KG1 (cell line): ENCODE data around the gene HMOX2.

Experiments
- DNase-seq: peaks from one replicate; lab custom pipeline; 2025; lab: John Stamatoyannopoulos, UW

Gene HMOX2

DNA sequence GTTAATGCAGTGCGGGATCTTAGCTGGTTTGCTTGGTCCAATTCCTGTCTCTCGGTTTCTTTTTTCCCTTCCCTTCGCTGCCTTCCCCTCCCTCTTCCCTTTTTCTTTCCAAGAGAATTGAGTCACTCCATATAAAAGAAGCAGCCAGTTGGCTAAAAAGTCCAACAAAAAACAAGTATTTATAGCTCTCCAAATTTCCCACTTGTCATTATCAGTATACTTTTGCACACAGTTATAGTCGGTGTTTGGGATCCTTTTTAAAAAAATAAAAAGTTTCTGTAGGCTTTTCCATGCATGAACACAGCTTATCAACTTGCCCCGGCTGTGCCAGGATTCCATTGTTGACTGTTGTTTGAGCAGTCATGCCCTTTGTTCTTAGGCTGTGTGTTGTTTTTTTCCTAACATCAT is 24.9 kb downstream of the HMOX2 start:
- DNase-seq: no peak

DNA sequence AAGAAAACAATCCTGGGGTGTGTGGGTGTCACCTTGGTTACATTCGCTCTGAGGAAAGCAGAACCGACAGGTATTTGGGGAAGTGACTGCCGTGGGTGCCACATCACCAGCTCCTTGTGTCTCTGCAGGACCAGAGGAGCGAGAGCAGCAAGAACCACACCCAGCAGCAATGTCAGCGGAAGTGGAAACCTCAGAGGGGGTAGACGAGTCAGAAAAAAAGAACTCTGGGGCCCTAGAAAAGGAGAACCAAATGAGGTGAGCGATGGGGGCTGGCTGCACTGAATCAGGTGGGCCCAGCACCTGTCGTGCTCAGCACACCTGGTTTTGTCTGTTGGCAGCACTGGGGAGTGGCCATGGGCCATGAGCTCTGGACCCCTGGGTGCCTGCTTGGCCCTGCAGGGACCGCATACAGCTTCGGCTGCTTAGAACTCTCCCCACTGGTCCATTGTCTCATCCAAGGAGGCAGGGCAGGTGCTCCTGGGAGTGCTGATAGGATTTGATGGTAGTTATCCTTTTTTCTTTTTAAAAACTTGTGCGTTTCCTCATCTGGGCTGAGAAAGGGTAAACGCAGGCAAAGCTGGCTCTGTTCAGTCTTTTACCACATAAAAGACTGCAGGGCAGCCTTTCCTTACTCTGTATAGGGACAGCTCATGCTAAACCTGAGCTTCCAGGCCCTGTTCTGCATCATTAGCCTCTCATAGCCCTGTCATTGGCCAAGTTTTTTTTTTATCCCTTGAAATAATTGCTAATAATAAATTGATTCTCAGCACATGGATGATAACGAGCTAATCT is 29.4 kb downstream of the HMOX2 start:
- peak; percentile 73 for DNase-seq

DNA sequence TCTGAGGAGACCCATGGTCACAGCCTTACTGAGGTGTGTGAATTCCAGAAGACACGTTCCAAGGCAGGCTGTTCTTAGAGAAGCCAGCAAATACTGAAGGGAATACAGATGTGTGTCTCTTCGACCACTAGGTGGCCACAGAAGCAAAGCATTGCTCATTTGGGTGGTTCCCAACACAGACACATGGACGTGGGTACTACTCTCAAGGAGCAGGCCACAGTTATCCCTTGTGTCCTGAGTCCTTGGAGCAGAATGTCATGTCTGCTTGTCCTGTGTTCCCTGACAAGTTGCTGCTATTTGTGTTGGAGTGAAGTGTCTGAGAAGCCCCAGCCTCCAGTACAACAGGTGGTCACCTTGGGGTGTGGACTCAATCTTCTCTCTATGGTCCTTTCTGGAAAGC is 30.3 kb downstream of the HMOX2 start:
- DNase-seq: peak; percentile 70

DNA sequence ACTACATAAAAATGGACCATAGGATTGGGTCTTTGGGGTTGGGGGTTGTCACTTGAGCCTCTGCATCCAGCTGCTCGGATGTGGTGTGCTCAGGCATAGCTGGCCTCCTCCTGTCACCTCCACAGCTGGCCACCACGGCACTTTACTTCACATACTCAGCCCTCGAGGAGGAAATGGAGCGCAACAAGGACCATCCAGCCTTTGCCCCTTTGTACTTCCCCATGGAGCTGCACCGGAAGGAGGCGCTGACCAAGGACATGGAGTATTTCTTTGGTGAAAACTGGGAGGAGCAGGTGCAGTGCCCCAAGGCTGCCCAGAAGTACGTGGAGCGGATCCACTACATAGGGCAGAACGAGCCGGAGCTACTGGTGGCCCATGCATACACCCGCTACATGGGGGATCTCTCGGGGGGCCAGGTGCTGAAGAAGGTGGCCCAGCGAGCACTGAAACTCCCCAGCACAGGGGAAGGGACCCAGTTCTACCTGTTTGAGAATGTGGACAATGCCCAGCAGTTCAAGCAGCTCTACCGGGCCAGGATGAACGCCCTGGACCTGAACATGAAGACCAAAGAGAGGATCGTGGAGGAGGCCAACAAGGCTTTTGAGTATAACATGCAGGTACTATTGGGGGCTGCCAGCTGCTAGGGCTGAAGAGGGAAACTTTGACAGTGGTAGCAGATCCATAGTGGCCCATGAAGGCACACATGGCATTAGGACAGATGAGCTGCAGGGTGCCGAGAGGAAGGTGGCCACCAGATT is 31.6 kb downstream of the HMOX2 start:
- DNase-seq: no peak

DNA sequence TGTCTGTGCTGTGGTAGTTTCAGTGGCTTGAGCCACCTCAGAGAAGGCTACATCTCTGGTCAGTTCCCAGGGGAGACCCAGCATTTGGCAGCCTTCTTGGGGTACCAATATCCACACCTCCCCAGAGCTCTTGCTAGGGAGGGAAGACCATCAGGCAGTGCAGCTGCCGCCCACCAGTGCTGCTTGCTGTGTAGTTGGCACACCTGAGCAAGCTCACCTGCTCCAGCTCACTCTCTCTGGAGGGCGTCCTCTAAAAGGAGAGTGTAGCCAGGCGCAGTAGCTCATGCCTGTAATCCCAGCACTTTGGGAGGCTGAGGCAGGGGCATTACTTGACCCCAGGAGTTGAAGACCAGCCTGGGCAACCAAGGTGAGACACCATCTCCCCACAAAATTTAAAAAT is 32.6 kb downstream of the HMOX2 start:
- no peak for DNase-seq

DNA sequence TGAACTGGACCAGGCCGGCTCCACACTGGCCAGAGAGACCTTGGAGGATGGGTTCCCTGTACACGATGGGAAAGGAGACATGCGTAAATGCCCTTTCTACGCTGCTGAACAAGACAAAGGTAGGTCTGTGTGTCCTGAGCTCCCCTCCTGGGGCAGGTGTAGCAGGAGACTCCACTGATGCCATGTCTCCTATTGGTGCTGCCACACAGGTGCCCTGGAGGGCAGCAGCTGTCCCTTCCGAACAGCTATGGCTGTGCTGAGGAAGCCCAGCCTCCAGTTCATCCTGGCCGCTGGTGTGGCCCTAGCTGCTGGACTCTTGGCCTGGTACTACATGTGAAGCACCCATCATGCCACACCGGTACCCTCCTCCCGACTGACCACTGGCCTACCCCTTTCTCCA is 33.2 kb downstream of the HMOX2 start:
- no peak for DNase-seq

DNA sequence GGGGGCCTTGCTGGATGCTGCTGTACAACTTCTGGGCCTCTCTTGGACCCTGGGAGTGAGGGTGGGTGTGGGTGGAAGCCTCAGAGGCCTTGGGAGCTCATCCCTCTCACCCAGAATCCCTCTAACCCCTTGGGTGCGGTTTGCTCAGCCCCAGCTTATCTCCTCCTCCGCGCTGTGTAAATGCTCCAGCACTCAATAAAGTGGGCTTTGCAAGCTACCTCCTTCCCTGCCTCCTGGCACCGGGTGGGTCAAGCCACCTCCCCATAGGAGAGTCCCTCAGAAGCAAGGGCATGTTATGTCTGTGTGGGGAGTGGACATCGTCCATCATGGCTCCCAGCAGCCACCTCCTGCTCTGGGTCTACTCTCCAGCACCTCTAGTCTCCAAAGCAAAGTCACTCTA is 33.9 kb downstream of the HMOX2 start:
- no peak for DNase-seq

DNA sequence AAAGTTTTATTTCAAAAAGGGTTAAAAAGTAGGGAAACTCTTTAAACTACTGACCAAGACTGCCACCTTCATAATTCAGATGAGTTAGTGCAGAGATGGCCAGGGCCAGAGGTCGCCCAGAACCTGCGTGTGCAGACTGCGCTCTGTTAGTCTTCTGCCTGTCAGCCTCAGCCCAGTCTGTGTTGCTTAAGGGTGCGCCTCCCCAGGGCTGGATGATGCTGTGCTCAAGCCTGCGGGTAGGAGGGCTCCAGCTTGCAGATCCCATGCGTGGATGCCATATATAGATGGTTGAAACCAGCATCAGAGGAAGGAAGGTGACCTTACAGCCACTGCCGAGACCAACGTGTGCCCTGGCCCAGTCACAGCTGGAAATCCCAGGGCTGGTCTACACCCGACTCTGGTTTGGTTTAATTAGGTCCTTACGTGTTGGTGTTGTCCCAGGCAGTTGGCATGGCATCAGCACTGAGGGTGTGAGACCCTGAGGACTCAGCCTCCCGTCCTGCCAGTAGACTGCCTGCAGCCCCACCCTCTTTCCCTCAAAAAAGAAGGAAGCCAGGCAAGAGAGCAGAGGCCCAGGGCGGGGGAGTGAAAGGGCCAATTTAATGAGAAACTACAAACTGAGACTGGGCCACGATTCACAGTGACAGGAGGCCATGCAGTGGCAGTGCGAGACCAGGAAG is 34.7 kb downstream of the HMOX2 start:
- no peak for DNase-seq

DNA sequence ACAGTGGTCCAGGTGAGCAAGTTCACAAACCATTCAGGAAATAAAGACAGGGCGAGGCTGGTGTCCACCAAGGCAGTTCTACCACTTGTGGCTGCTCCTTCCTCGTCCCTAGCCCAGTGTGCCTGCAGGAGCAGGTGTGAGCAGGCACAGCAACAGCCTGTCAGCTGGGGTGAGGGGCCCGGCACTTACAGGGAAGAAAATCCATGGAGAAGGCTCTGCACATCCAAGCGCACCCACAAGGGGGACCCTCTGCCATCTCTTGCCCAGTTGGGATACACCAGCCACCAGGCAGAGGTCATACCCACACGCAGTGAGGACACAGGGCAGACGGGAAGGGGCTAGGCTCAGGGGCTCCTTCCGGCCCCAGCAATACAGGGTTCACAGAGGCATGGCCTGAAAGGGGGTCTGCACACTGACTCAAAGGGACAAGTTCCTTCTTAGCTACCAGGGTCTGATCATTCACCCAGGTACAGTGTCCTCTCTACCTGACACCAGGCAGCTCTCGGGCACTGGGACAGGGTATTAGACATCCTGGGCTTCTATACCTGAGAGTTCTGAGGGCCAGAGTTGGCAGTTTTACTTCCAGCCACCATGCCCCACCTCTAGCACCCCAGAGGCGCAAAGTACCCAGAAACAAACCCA is 35.4 kb downstream of the HMOX2 start:
- no peak for DNase-seq

DNA sequence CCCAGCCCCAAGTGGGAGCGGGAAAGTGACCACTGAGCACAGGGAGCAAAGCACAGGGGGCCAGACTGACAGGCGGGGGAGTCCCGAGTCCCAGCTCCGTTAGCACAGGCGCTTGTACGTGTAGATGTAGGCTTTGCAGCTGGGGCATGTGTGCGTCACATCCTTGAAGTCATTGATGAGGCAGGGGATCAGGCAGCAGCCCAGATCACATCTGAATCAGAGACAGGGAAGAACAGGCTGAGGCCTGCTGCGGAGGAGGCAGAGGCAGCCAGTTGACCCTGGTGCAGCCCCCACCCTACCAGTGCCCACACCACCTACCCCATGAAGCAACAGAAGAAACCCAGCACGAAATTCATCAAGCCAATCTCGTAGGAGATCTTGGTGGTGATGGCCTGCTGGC is 36.3 kb downstream of the HMOX2 start:
- no peak for DNase-seq

DNA sequence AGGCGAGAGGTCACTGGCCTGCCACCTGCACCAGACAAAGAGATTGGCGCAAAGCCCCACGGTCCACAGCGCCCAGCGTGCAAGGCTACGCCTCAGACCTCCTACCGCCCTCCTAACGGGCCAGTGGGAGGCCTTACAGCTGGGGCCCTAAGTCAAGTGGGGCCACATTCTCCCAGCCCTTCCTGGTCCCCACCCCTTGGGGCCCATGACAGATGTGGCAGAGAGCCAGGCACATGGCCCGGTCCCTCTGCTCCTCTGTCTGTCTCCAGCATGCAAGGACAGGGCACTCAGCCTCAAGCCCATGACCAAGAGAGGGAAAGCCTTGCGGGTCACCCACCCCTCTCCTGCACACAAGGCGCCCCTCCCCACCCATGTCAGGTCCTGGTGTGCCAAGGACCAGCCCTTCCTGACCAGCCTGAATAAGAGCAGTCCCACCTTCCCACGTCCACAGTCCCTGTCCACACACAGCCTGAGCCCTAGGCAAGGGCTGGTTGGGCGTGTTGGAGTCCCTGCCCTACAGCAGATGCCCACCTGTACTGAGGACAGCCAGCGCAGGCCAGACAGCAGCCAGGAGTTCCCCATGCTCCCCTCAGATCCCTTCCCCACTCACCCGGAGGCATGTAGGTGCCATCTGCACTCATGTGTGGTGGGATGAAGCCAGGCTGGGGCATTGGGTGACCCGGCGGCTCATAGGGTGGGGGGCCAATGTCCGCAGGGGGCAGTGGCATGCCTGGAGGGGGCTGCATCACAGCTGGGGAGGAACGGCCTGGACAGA is 37.1 kb downstream of the HMOX2 start:
- no peak for DNase-seq

DNA sequence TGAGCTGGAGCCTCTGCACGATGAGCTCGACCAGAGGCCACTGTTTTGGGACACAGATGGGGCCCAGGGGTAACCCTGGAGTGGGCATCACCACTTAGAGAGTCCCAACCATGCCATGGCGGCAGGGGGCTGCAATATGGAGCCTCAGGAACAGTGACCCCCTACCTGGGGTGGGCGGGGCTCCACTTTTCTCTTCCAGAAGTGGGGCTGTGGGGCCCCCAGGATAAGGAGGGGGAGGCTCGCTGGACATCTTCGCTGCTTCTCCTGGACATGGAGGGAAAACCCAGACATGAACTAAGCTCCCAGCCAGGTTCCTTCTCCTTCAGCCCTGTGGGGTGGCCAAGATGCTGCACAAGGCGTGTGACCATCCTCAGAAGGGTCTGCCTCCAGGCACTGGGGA is 37.7 kb downstream of the HMOX2 start:
- no peak for DNase-seq

DNA sequence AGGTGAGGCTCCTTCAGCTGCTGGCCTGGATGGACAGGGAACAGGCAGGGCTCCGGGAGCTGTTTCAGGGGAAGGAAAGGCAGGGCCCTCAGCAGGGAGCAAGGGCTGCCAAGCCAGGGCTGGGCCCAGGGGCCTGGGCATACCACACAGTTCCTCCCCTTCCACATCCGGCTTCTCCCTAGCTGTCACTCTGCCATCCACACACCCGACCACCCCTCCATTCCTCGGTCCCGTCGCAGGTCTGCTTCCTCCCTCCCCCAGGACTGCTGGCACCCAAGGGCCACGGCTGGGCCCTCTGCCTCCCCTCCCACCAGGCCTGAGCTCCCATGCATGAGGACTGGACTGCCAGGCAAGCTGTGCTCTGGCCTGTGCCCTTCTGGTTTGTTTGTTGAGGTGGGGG is 38.4 kb downstream of the HMOX2 start:
- DNase-seq: no peak

DNA sequence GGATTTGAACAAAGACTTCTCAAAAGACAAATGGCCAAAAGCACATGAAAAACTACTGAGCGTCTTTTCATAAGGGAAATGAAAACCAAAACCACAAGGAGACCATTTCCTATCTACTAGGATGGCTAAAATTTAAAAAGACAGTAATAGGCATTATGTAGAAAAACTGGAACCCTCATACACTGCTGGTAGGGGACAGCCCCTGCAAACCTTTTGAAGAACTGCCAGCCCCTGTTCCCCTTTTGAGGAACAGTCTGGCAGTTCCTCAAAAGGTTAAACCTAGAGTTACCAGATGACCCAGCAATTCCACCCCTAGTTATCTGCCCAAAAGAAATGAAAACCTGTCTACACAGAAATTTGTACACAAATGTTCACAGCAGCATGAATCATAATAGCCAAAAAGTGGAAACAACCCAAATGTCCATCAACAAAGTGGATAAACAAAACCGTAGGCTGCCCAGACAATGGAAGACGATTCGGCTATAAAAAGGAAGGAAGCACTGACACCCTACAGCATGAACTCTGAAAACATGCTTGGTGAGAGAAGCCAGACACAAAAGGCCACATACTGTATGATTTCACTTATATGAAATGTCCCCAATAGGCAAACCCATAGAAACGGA is 39.5 kb downstream of the HMOX2 start:
- DNase-seq: peak; percentile 74

DNA sequence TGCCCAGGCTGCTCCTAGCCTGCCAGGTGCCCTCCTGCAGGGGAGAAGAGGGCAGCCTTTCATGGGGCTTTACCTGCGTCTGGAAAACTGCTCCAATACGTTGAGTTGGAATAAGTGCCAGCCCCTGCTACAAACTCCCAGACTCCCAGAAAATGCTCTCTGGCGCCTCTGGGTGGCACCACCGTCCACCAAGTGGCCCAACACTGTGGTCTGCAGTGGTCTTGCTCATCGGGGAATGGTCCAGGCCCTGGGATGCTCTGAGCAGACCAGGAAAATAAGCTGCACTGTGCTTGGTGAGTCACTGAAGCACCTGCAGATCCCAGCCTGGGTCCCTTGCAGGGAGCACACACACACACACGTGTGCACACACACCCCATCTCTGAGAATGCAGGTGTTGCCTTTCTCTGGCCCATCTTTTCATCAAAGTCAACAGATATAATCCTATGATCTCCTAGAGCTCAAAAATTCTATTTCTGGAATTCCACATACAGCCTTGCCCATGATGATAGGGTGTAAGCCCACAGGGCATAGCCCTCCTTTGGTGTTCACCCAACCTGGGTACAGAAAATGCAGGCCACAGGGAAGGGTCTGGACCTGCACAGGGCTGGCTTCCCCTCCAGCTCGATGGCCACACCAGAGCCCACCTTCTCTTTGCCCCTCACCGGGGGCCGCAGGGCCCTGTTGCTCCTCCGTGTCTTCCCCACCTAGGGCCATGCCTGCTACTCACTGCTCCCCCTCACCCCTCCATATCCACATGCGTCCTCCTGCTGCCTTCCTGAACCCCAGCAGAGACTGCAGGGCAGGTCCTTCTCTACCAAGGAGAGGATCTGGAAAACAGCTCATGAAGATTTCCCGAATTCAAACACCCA is 41.8 kb downstream of the HMOX2 start:
- peak; percentile 18 for DNase-seq

DNA sequence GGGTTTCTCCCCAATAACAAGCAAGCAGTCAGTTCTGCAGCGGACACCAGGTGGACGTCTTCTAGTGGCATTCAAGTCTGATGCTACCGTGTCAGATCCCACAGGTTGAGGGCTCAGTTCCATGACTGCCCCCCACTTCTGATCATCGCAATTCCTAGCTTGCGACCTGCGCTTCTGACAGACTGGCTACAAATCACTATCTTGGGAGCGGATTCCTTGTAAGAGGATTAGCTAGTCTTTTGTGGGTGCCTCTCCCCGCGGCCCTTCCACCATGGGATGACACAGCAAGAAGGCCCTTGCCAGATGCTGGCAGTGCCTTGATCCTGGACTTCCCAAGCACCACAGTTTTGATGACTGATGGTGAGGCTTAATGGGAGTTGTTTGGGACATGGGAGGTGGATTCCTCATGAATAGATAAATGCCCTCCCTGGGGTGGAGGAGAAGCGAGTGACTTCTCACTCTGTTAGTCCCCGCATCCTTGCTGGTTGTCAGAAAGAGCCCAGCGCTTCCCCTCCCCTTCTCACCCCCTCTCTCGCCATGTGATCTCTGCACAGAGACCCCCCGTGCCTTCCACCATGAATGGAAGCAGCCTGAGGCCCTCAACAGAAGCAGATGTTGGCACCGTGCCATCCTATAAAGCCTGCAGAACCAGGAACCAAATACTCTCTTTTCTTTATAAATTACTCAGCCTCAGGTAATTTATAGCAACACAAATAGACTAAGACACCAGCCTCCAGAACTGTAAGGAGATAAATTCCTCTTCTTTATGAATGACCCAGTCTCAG is 43.3 kb downstream of the HMOX2 start:
- DNase-seq: no peak

DNA sequence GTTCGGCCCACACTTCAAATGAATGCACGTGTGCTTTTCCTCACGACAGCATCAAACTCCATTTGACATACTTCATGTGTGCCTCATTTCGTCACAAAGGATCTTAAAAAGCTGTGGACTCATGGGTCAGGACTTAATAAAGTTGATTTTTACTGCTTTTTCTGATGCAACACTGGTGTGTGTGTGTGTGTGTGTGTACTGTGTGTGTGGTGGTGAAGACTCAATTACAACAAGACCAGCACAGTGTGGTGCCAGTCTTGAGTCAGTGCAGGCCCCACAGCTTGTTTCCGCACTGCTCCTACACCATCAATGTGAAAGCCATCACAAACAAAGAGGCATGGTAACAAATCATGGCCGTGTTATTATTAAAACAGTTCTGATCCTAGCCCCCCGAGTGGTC is 44.7 kb downstream of the HMOX2 start:
- DNase-seq: no peak

DNA sequence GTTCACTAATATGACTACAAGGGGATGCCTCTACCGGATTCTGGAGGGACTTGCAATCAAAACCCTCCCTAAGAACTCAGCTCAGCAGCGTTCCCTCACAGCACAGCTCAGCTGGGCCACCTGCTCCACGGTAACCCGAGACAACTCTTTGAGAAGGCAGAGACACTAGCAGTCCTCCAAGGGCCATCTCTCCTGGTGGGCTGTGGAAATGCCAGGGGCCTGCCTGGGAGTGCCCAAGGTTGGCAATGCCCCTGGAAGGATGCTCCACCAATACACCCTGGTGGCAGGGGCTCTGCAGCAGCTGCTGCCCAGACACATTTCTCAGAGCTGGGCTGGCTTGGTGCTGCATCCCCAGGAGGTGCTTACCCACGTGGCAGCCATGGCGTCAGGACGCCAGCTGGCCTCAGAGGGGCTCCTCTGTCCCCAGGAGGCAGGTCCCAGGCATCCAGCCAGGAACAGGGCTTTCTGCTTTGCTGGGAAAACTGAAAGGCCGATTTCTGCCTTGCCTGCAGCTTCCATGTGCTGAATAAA is 45.9 kb downstream of the HMOX2 start:
- no peak for DNase-seq

DNA sequence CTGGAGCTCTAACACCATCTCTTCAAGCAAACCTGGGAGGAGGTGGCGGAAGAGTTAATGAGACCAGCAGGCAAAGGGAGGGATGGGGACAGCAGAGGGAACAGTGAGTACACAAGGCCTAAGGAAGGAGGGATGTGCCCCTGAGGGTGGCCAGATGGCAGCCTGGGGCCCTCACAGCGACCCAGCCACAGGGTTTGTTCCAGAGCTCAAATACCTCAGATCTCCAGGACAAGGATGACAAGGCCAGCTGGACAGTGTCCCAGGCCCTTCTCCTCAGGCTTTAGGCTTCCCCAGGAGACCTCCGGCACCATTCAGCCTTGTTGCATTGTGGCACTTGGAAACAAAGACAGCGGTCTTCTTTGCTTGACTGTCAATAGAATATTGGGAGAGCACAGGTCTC is 47.5 kb downstream of the HMOX2 start:
- DNase-seq: no peak
